ENCODE results near the gene AK8.

The AK8 gene

GRCh38 chr9:132825430-132825829, 52.7 kb downstream of the AK8 start:
- no peak for DNase-seq (ENCODE audit: low read depth in 2 of 2)

- DNase-seq (ENCODE audit: low read depth in 2 of 2) = no peak
Observed at GRCh38 chr9:132824951-132825350, 53.1 kb downstream of the AK8 start.

GRCh38 chr9:132824151-132824550, 53.9 kb downstream of the AK8 start:
- DNase-seq (ENCODE audit: low read depth in 2 of 2) = no peak

GRCh38 chr9:132823370-132824145, 54.5 kb downstream of the AK8 start:
- DNase-seq (ENCODE audit: low read depth in 2 of 2) = no peak

GRCh38 chr9:132820169-132820944, 57.7 kb downstream of the AK8 start:
- DNase-seq (ENCODE audit: low read depth in 2 of 2) = no peak

GRCh38 chr9:132818588-132818987, 59.5 kb downstream of the AK8 start:
- DNase-seq (ENCODE audit: low read depth in 2 of 2) = no peak

- DNase-seq (ENCODE audit: low read depth in 2 of 2) = no peak
Observed at GRCh38 chr9:132814937-132815336, 63.1 kb downstream of the AK8 start.

- no peak for DNase-seq (ENCODE audit: low read depth in 2 of 2)
Observed at GRCh38 chr9:132813115-132813771, 64.8 kb downstream of the AK8 start.

GRCh38 chr9:132811985-132812384, 66.1 kb downstream of the AK8 start:
- DNase-seq (ENCODE audit: low read depth in 2 of 2) = no peak

GRCh38 chr9:132810314-132810713, 67.8 kb downstream of the AK8 start:
- no peak for DNase-seq (ENCODE audit: low read depth in 2 of 2)

GRCh38 chr9:132809677-132810271, 68.3 kb downstream of the AK8 start:
- DNase-seq (ENCODE audit: low read depth in 2 of 2) = no peak

- no peak for DNase-seq (ENCODE audit: low read depth in 2 of 2)
Observed at GRCh38 chr9:132808645-132809044, 69.4 kb downstream of the AK8 start.

- DNase-seq (ENCODE audit: low read depth in 2 of 2) = no peak
Observed at GRCh38 chr9:132806723-132807421, 71.2 kb downstream of the AK8 start.

GRCh38 chr9:132806306-132806705, 71.8 kb downstream of the AK8 start:
- no peak for DNase-seq (ENCODE audit: low read depth in 2 of 2)

GRCh38 chr9:132804576-132805295, 73.3 kb downstream of the AK8 start:
- no peak for DNase-seq (ENCODE audit: low read depth in 2 of 2)

GRCh38 chr9:132802121-132802795, 75.8 kb downstream of the AK8 start:
- no peak for DNase-seq (ENCODE audit: low read depth in 2 of 2)

GRCh38 chr9:132801659-132802058, 76.4 kb downstream of the AK8 start:
- DNase-seq (ENCODE audit: low read depth in 2 of 2) = no peak

- peak; percentile 34 to 44 for DNase-seq (ENCODE audit: low read depth in 2 of 2)
Observed at GRCh38 chr9:132800038-132800648, 77.9 kb downstream of the AK8 start.

GRCh38 chr9:132798817-132799790, 79.0 kb downstream of the AK8 start:
- DNase-seq (ENCODE audit: low read depth in 2 of 2) = no peak

Data from stimulated activated CD4-positive, alpha-beta T cell treated with anti-CD3 and anti-CD28 coated beads, Interleukin-1b, Interleukin-23, amount 100 ng/mL, for 4 hours (primary cell).